Rectal smooth muscle tissue (tissue), 1 donor: ENCODE data around the gene MPZL2.

Experiments
- H3K27ac ChIP-seq: one replicate; pipeline ENCODE4 v1.7.0; 2013; ENCODE audit warnings: low read depth, low read length, inconsistent platforms
- H3K27me3 ChIP-seq: one replicate; pipeline ENCODE4 v1.7.0; 2013; ENCODE audit warnings: low read length; ENCODE audit not compliant: control insufficient read depth, insufficient read depth
- H3K36me3 ChIP-seq: one replicate; pipeline ENCODE4 v1.7.0; 2013; ENCODE audit warnings: low read length; ENCODE audit not compliant: control insufficient read depth, insufficient read depth
- H3K4me1 ChIP-seq: one replicate; pipeline ENCODE4 v1.7.0; 2013; ENCODE audit warnings: low read length; ENCODE audit not compliant: control insufficient read depth, insufficient read depth
- H3K4me3 ChIP-seq: one replicate; pipeline ENCODE4 v1.7.0; 2013; ENCODE audit warnings: low read length
- H3K9ac ChIP-seq: one replicate; pipeline ENCODE4 v1.7.0; 2013; ENCODE audit warnings: low read length

Gene MPZL2

DNA sequence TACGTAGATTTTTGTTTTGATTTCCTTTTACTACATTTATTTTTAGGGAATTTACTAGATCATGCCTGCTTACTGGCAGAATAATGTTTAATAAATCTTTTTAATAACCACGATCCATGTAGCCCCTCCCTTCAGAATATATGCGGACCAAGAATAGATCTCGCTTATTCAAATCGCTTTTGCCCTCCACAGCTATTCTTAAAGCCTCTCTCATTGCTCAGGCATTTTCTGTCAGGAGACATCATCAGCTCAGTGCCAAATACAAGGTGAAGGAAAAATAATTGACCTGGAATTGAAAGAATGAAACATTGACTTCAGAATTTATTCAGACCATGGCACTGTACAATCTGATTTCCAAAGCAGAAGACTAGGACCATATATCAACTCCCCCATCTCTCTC lies 29.3 kb downstream of the MPZL2 start:
- H3K9ac ChIP-seq, result no peak overlapping the region
- H3K27ac ChIP-seq, result no peak overlapping the region
- no peaks in the 10 kb centered on the region for H3K27me3 ChIP-seq
- peaks cover 2% of the 10 kb centered on the region for H3K36me3 ChIP-seq
- H3K4me3 ChIP-seq, result no peak overlapping the region
- H3K4me1 ChIP-seq, result no peaks in the 10 kb centered on the region

DNA sequence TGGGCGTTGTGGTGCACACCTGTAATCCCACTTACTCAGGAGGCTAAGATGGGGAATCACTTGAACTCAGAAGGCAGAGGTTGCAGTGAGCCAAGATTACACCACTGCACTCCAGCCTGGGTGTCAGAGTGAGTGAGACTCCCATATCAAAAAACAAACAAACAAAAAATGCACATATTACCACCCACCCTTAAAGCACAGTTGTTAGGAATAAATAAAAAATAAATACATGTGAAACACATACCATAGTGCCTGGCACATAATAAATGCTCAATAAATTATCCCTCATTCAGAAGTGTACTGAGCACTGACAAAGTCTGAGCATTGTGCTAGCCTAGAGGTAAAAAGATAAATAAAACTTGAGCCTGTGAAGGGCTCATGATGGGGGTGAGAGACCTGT lies 30.2 kb downstream of the MPZL2 start:
- Histone ChIP-seq H3K4me3 (no peak overlapping the region), H3K9ac (no peak overlapping the region), H3K36me3 (peaks cover 2% of the 10 kb centered on the region), H3K4me1 (no peaks in the 10 kb centered on the region), H3K27me3 (no peaks in the 10 kb centered on the region), H3K27ac (no peak overlapping the region)

DNA sequence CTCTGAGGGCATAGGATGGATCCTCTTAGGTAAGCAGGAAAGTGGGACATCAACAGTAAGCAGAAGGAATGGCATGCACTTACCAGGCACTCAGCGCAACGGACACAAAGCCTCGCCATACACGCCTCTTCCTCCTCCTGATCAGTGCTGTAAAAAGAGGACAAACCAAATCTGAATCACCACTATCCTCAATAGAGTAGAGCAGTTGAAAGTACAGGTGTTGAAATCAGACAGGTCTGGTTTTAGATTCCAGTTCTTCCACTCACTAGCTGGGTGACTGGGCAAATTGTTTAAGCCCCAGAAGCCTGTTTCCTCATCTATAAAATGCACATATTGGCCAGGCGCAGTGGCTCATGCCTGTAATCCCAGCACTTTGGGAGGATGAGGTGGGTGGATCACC lies 30.7 kb downstream of the MPZL2 start:
- Histone ChIP-seq H3K9ac (no peak overlapping the region), H3K27me3 (no peaks in the 10 kb centered on the region), H3K36me3 (peaks cover 2% of the 10 kb centered on the region), H3K27ac (no peak overlapping the region), H3K4me3 (no peak overlapping the region), H3K4me1 (no peaks in the 10 kb centered on the region)

DNA sequence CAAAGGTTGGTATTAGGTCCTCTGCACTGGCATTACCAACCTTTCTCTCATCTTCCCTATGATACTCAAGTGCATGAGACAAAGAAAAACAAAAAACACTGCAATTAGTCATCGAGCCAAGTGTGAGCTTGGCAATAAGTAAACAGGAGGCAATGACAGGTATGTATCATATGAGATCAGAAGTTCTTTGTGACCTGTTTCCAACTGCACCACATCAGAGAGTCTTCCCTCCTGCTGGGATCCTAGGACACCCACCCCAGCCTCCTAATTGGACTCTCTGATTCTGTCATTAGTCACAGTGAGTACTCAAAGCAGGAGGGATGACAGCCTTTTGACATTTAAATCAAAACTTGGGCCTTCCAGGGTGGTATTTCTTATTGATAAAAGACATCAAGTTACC lies 31.4 kb downstream of the MPZL2 start:
- no peak overlapping the region for H3K27ac ChIP-seq
- no peak overlapping the region for H3K4me3 ChIP-seq
- H3K4me1 ChIP-seq, result no peaks in the 10 kb centered on the region
- no peak overlapping the region for H3K9ac ChIP-seq
- H3K27me3 ChIP-seq, result no peaks in the 10 kb centered on the region
- peaks cover 2% of the 10 kb centered on the region for H3K36me3 ChIP-seq

DNA sequence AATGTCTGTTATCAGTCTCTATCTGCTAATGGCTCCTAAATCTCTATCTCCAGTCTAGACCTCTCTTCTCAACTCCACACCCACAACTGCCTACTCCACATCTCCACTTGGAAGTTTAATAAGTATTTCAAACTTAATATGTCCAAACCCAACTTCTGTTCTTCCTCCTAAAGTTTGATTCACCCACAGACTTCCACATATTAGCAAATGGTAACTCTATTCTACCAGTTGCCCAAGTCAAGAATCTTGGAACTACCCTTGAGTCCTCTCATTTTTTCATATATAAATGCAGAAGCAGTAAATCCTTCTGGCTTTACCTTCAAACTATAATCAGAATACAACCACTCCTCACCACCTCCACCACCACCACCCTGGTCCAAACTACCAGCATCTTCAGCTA lies 32.6 kb downstream of the MPZL2 start:
- Histone ChIP-seq H3K27ac (no peak overlapping the region), H3K9ac (no peak overlapping the region), H3K4me3 (no peak overlapping the region), H3K36me3 (peaks cover 2% of the 10 kb centered on the region), H3K4me1 (no peaks in the 10 kb centered on the region), H3K27me3 (no peaks in the 10 kb centered on the region)

DNA sequence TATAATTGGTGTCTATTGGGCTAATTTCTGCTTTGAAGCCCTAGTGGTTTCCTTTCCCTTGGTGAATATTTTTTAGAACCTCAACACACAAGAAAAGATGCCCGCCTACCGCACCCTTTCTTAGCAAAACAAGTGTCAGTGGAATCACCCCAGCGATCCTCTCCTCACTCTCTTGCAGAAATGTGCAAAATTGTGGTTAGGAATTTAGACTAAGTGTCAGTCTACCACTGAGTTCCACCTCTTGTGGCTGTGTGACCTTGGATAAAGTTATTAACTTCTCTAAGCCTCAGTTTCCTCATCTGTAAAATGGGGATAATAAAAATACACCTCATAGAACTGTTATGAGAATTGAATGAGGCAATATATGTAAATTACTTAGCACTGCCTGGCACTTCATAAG lies 34.0 kb downstream of the MPZL2 start:
- Histone ChIP-seq H3K4me1 (no peaks in the 10 kb centered on the region), H3K4me3 (no peak overlapping the region), H3K27ac (no peak overlapping the region)

DNA sequence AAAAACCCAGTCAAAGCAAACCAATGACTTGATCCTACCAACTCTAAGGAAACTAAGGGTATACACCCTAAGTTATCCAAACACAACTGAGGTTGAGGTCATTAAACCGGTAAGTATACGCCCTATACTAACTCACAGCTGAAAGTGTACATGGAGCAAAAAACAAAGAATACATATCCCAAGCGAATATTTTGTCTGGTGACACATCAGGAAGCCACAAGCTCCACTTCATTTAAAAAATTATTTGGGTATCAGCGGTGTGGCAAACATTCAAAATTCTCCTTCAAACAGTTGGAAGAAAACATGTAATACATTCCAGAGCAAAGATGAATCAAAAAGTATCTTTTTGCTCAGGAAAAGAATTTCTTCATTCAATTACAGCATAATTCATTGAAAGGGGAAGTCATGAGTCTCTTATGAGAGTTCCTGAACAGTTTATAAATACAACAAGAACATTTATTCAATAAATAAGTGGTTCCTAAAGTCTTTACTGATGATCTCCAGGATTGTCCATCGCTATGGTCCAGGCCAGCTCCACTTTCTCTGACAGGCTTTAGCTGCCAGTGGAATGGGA lies 34.7 kb downstream of the MPZL2 start:
- Histone ChIP-seq H3K4me1 (no peaks in the 10 kb centered on the region), H3K9ac (no peak overlapping the region), H3K27ac (no peak overlapping the region), H3K36me3 (peaks cover 2% of the 10 kb centered on the region), H3K4me3 (no peak overlapping the region), H3K27me3 (no peaks in the 10 kb centered on the region)

More for the DNA sequence above, 34.0 kb downstream of the MPZL2 start:
- H3K9ac ChIP-seq, result no peak overlapping the region
- H3K27me3 ChIP-seq, result no peaks in the 10 kb centered on the region
- H3K36me3 ChIP-seq, result peaks cover 2% of the 10 kb centered on the region

DNA sequence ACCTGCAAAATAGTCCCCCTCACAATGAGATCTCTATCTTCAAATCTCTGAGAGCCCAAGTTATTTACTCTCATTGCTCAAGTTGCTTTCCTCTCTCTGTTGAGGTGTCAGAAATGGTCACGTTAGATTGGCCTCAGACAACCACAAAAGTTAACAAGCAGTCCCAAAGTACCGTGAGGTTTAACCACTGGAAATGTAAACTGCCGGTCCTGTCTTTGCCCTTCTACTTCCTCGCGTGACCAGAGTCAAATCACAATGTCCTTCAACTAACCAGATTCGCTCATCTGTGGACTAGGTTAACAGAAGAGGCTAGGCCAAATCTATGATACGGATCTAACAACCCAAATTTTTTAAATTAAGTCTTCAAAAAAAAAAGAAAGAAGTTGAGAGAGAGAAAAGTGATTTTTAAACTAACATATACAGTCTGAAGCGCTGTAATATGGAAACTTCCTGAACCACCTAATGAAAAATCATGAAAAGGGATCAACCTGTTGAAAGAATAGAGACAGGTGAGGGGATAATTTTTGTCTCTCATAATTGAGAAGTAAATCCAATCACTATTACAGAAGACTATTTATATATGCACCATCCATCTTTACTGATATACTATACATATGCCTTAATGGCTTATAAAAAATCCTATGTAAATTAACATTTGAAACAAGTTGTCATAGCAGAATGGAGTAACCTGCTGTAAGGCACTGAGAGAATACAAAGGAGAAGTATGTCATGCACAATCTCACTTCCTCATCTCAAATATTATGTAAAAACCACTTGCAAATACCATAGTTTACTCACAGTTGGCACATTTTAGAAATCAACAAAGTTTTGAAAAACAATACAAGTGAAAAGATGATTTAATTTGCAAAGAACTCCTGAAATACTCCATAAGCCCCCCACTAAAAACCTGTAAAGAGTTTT lies 36.0 kb downstream of the MPZL2 start:
- H3K4me3 ChIP-seq, result no peak overlapping the region
- H3K4me1 ChIP-seq, result no peaks in the 10 kb centered on the region
- no peak overlapping the region for H3K9ac ChIP-seq
- peaks cover under 1% of the 10 kb centered on the region for H3K36me3 ChIP-seq
- H3K27ac ChIP-seq, result no peak overlapping the region
- H3K27me3 ChIP-seq, result no peaks in the 10 kb centered on the region

DNA sequence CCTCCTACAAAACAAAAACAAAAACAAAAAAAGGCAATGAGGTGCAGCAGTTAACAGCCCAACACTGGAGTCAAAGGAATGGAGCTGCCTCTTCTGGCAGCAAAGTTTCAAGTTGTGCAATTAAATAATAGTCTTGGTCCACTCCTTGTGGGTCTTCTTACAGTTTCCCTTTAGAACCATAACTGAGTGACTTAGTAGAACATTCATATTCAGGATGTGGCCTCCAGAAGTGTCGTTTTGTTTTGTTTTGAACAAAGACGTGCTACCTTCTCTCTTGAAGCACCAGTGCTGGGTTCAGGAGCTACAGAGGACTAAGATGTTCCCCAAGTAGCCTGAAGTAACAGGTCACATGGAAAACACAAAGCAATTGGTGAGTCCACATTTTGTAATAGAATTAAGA lies 37.3 kb downstream of the MPZL2 start:
- Histone ChIP-seq H3K4me1 (no peaks in the 10 kb centered on the region), H3K27ac (no peak overlapping the region)

DNA sequence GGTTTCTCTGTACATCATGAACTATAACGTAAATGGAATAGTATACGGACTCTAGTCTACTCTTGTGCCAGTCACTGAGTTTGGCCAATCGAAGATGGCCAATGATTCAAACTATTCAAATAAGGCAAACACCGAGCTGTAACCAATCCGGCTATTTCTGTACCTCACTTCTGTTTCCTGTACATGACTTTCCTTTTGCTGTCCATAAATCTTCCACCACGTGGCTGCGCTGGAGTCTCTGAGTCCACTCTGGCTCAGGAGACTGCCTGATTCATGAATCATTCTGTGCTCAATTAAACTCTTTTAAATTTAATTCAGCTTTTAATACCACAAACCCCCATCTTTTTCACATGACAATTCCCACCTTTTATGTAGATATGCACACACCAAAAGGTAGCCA lies 37.8 kb downstream of the MPZL2 start:
- no peak overlapping the region for H3K9ac ChIP-seq
- H3K27ac ChIP-seq, result no peak overlapping the region
- no peak overlapping the region for H3K4me3 ChIP-seq
- H3K4me1 ChIP-seq, result no peaks in the 10 kb centered on the region
- no peaks in the 10 kb centered on the region for H3K36me3 ChIP-seq
- no peaks in the 10 kb centered on the region for H3K27me3 ChIP-seq

More for the DNA sequence above, 37.3 kb downstream of the MPZL2 start:
- Histone ChIP-seq H3K4me3 (no peak overlapping the region), H3K27me3 (no peaks in the 10 kb centered on the region), H3K9ac (no peak overlapping the region), H3K36me3 (no peaks in the 10 kb centered on the region)

DNA sequence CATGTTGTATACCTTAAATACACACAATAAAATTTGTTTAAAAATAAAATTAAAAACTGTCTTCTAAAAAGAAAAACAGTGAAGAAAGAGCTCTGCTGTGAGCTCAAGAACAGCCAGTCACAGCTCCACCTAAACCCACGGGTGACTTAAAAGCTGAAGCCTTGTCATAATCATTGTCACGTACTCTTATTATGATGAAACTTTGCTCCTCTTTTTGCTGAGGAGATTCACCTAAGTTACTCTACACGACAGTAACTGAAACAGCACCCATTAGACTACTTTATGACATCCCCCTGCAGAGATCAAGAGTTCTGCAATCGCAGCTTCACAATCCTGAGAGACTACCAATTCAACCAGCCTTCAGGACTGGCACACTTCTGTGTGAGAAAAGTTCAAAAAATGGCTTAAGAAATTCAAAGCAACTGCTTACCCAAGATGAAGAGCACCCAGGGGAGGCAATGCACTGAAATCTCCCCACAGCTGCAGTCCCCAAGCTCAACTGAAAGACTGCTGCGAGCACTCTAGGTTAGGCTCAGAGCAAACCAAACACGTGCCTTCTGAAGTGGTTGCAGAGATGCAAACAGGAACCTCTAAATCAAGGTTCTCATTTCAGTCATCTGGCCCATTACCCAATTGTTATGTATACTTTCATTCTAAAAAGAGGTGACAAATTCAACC lies 39.4 kb downstream of the MPZL2 start, which contains the start of gene JAML:
Gene JAML (minus strand): TSS at position 501 of the 678 bp plus-strand sequence. CDS start 10,145 bp downstream, outside the sequence.
- no peaks in the 10 kb centered on the region for H3K4me1 ChIP-seq
- H3K36me3 ChIP-seq, result no peaks in the 10 kb centered on the region
- H3K27me3 ChIP-seq, result no peaks in the 10 kb centered on the region
- H3K27ac ChIP-seq, result no peak within 1 kb of the TSS
- H3K9ac ChIP-seq, result no peak within 1 kb of the TSS
- peak within 1 kb of the TSS; percentile 29 for H3K4me3 ChIP-seq

DNA sequence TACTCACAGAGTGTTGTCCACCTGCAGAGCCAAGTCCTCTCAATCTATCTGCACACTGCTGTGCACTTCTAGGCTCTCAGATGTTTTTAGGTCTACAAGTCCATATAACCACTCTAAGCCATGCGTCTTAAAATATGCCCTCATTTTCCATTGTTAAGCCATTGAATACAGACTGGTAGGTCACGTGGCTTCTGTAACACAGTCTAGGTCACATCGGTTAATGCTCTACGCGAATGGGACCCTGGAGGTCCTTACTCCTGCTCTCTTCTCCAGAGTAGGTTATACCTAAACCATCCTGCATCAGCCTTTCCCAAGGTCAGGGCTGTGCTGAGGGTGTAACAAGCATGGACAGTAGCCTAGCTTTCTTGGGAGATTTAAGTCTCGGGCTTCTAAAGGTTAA lies 40.1 kb downstream of the MPZL2 start:
- no peak overlapping the region for H3K27ac ChIP-seq
- H3K27me3 ChIP-seq, result no peaks in the 10 kb centered on the region
- no peaks in the 10 kb centered on the region for H3K36me3 ChIP-seq
- no peak overlapping the region for H3K9ac ChIP-seq
- peak overlapping the region; percentile 29 for H3K4me3 ChIP-seq
- H3K4me1 ChIP-seq, result no peaks in the 10 kb centered on the region
